Measurements from ENCODE around the gene MKNK2. TPM values are rescaled to one million over a fixed set of nuclear protein-coding genes. Genes with fewer than 3 reads are reported as not detected.

MKNK2 gene
- total and polyA plus RNA-seq, 11 donors = 110 to 318 (median 155) TPM

GRCh38 chr19:2038284-2039088 is 12.6 kb downstream of the MKNK2 start:
- DNase-seq (peak in 1 of 5 donors; percentile 36), ATAC-seq (no peak)
- intact Hi-C loops (cut with DNase I) = no loop called here
- peaks cover 7 to 52% (median 34%) of the 10 kb centered on the region in 12 donors for H3K4me1 ChIP-seq
- no peak for TF ChIP-seq POLR2A (IDR thresholded peaks at IDR 0.05)
- TF ChIP-seq CTCF (IDR thresholded peaks at IDR 0.05) = no peak
- peak overlapping the region in 6 of 12 donors; percentile 19 to 99 (median 92) for H3K27ac ChIP-seq
- H3K9me3 ChIP-seq = peaks cover 0 to 13% (median 8%) of the 10 kb centered on the region in 12 donors
- WGBS, 4 donors = 86 to 90% (median 89%) methylated on average over 37 to 44 of the region's 44 CpGs
- peaks cover 0 to 58% (median 51%) of the 10 kb centered on the region in 9 donors for H3K36me3 ChIP-seq
- no peaks in the 10 kb centered on the region for H3K27me3 ChIP-seq
- H3K4me3 ChIP-seq = no peak overlapping the region

GRCh38 chr19:2037651-2038255 is 13.3 kb downstream of the MKNK2 start:
- Histone ChIP-seq H3K4me1 (peaks cover 7 to 48% (median 30%) of the 10 kb centered on the region in 12 donors), H3K4me3 (no peak overlapping the region), H3K36me3 (peaks cover 0 to 51% (median 44%) of the 10 kb centered on the region in 9 donors), H3K27ac (peak overlapping the region in 1 of 12 donors; percentile 96), H3K27me3 (no peaks in the 10 kb centered on the region), H3K9me3 (peaks cover 0 to 13% (median 8%) of the 10 kb centered on the region in 12 donors)
- DNase-seq = no peak
- intact Hi-C loops (cut with DNase I) = no loop called here
- 73 to 80% (median 77%) methylated on average over 24 of the region's 24 CpGs for WGBS, 4 donors
- ATAC-seq = no peak
- no peak for TF ChIP-seq POLR2A (IDR thresholded peaks at IDR 0.05)
- TF ChIP-seq CTCF (IDR thresholded peaks at IDR 0.05) = no peak

GRCh38 chr19:2036424-2036823 is 14.6 kb downstream of the MKNK2 start:
- Histone ChIP-seq H3K27me3 (no peaks in the 10 kb centered on the region), H3K36me3 (peaks cover 0 to 41% (median 34%) of the 10 kb centered on the region in 9 donors), H3K9me3 (peaks cover 0 to 13% (median 8%) of the 10 kb centered on the region in 12 donors), H3K4me1 (peaks cover 6 to 48% (median 31%) of the 10 kb centered on the region in 12 donors), H3K4me3 (no peak overlapping the region), H3K27ac (no peak overlapping the region)
- TF ChIP-seq CTCF (IDR thresholded peaks at IDR 0.05) = no peak
- TF ChIP-seq POLR2A (IDR thresholded peaks at IDR 0.05) = no peak
- WGBS, 4 donors = 89 to 96% (median 95%) methylated on average over 8 of the region's 8 CpGs
- ATAC-seq = no peak
- intact Hi-C loops (cut with DNase I) = no loop called here
- DNase-seq = no peak

GRCh38 chr19:2035590-2035991 is 15.5 kb downstream of the MKNK2 start:
- ATAC-seq = no peak
- peaks cover 0 to 46% (median 24%) of the 10 kb centered on the region in 12 donors for H3K4me1 ChIP-seq
- 79% methylated on average over 11 to 14 of the region's 14 CpGs for WGBS, 4 donors
- intact Hi-C loops (cut with DNase I) = no loop called here
- peaks cover 0 to 13% (median 8%) of the 10 kb centered on the region in 12 donors for H3K9me3 ChIP-seq
- TF ChIP-seq CTCF (IDR thresholded peaks at IDR 0.05) = no peak
- no peak overlapping the region for H3K4me3 ChIP-seq
- H3K27me3 ChIP-seq = no peaks in the 10 kb centered on the region
- H3K36me3 ChIP-seq = peaks cover 0 to 32% (median 26%) of the 10 kb centered on the region in 9 donors
- DNase-seq = no peak
- no peak overlapping the region for H3K27ac ChIP-seq
